Measurements from ENCODE around the gene CRKL. TPM values are rescaled to one million over a fixed set of nuclear protein-coding genes. Genes with fewer than 3 reads are reported as not detected.
"Not testable (repeated sequence)": the region's sequence is repeated elsewhere in the genome, so short reads cannot be mapped to it uniquely, and the experiment has no call there.

The CRKL gene
- total RNA-seq, 1 donor from 2014 or later = 46.1 TPM

- not testable (repeated sequence) for DNase-seq (ENCODE audit: low spot score)
Measured at GRCh38 chr22:20901093-20902033, 15.8 kb upstream of the CRKL start.

GRCh38 chr22:20903093-20903492 is 14.1 kb upstream of the CRKL start:
- no peak for DNase-seq (ENCODE audit: low spot score)

GRCh38 chr22:20904008-20904979 is 12.9 kb upstream of the CRKL start:
- no peak for DNase-seq (ENCODE audit: low spot score)

GRCh38 chr22:20904980-20905355 is 12.2 kb upstream of the CRKL start:
- no peak for DNase-seq (ENCODE audit: low spot score)

- no peak for DNase-seq (ENCODE audit: low spot score)
Measured at GRCh38 chr22:20905415-20906386, 11.5 kb upstream of the CRKL start.

- DNase-seq (ENCODE audit: low spot score) = no peak
Measured at GRCh38 chr22:20906387-20906767, 10.8 kb upstream of the CRKL start.

- not testable (repeated sequence) for DNase-seq (ENCODE audit: low spot score)
Measured at GRCh38 chr22:20908717-20909116, 8.5 kb upstream of the CRKL start.

GRCh38 chr22:20909543-20910303 is 7.5 kb upstream of the CRKL start:
- no peak for DNase-seq (ENCODE audit: low spot score)

GRCh38 chr22:20912494-20912893 is 4.7 kb upstream of the CRKL start:
- DNase-seq (ENCODE audit: low spot score) = no peak

GRCh38 chr22:20918663-20919218 is 1.5 kb downstream of the CRKL start:
- no peak for DNase-seq (ENCODE audit: low spot score)

GRCh38 chr22:20919718-20920117 is 2.5 kb downstream of the CRKL start:
- DNase-seq (ENCODE audit: low spot score) = no peak

GRCh38 chr22:20920881-20921203 is 3.6 kb downstream of the CRKL start:
- no peak for DNase-seq (ENCODE audit: low spot score)

GRCh38 chr22:20922141-20922751 is 5.0 kb downstream of the CRKL start:
- DNase-seq (ENCODE audit: low spot score) = no peak

GRCh38 chr22:20926243-20926642 is 9.0 kb downstream of the CRKL start:
- DNase-seq (ENCODE audit: low spot score) = no peak

GRCh38 chr22:20927940-20928572 is 10.8 kb downstream of the CRKL start:
- DNase-seq (ENCODE audit: low spot score) = no peak

GRCh38 chr22:20928573-20928967 is 11.4 kb downstream of the CRKL start:
- no peak for DNase-seq (ENCODE audit: low spot score)

GRCh38 chr22:20930004-20930403 is 12.8 kb downstream of the CRKL start:
- no peak for DNase-seq (ENCODE audit: low spot score)

GRCh38 chr22:20930435-20930834 is 13.2 kb downstream of the CRKL start:
- DNase-seq (ENCODE audit: low spot score) = not testable (repeated sequence)

GRCh38 chr22:20931126-20931654 is 14.0 kb downstream of the CRKL start:
- no peak for DNase-seq (ENCODE audit: low spot score)
